ENCODE results near the gene RYR3. TPM values are rescaled to one million over a fixed set of nuclear protein-coding genes. Genes with fewer than 3 reads are reported as not detected.

Gene RYR3
- total and polyA plus RNA-seq, 2 donors (not counting 1 experiment from before 2014, with no cell fraction given), result not detected

DNA sequence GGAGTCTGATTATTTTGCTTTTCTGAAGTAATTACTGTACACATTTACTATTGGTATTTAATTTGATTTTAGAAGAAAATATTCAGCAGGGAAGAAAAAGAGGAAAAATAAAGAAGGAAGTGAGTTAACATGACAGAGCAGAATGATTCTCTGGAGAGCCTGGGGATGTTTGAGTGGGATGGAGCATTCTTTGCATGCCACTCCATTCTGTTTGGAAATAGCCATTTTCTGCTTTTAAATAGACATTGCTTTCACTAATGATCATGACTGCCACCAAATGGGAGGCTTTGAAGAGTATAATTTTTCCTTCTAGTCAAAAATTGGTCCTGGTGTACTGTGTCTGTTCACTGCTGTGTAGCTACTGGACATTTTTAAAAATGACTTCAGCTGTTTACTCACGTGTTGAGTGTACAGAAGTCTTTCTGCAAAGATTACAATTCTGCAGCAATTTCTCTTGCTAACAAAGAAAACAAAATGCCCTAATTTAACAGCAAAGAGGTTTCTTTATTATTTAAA is 196.1 kb downstream of the RYR3 start:
- H4K20me1 ChIP-seq (ENCODE audit: control insufficient read depth, insufficient read depth, low read length, poor library complexity, severe bottlenecking), result no peaks in the 10 kb centered on the region
- H3K79me2 ChIP-seq (ENCODE audit: control insufficient read depth, insufficient read depth, low read length), result no peaks in the 10 kb centered on the region
- WGBS (ENCODE audit: insufficient coverage), result no CpG with 5 or more reads among the region's 1 CpG
- H3K27me3 Mint-ChIP-seq, result peaks cover 6% of the 10 kb centered on the region
- no peaks in the 10 kb centered on the region for H3K4me1 ChIP-seq (ENCODE audit: control insufficient read depth in 2 of 2, insufficient read depth in 2 of 2, low read length in 2 of 2)
- ChIA-PET POLR2A (no interaction called here), CTCF (no interaction called here)
- no peak overlapping the region for H2AFZ ChIP-seq (ENCODE audit: insufficient read depth, low read depth, low read length, poor library complexity, severe bottlenecking)
- no peak overlapping the region for H3K4me3 ChIP-seq (ENCODE audit: control extremely low read depth in 1 of 5, extremely low read depth in 1 of 5, insufficient read depth in 1 of 5, low read depth in 2 of 5, low read length in 4 of 5)
- no peak overlapping the region for H3K27ac ChIP-seq (ENCODE audit: low read length in 2 of 2)
- no peaks in the 10 kb centered on the region for H3K9me3 ChIP-seq (ENCODE audit: control extremely low read depth in 1 of 3, control insufficient read depth in 2 of 3, insufficient read depth in 1 of 3, low read length in 2 of 3)
- intact Hi-C loops (cut with micrococcal nuclease), result no loop called here
- H3K4me3 Mint-ChIP-seq, result no peak overlapping the region
- no peak overlapping the region for H3K4me2 ChIP-seq (replicated peaks; ENCODE audit: low read depth, low read length, poor library complexity, severe bottlenecking)
- ATAC-seq (ENCODE audit: low read depth), result no peak
- H3K27ac Mint-ChIP-seq, result no peak overlapping the region
- H3K4me1 Mint-ChIP-seq, result no peaks in the 10 kb centered on the region
- TF ChIP-seq EZH2 (IDR thresholded peaks at IDR 0.05; ENCODE audit: borderline replicate concordance, insufficient read depth, low read depth, low read length, poor library complexity, severe bottlenecking), result no peak
- TF ChIP-seq, protein P1, sequence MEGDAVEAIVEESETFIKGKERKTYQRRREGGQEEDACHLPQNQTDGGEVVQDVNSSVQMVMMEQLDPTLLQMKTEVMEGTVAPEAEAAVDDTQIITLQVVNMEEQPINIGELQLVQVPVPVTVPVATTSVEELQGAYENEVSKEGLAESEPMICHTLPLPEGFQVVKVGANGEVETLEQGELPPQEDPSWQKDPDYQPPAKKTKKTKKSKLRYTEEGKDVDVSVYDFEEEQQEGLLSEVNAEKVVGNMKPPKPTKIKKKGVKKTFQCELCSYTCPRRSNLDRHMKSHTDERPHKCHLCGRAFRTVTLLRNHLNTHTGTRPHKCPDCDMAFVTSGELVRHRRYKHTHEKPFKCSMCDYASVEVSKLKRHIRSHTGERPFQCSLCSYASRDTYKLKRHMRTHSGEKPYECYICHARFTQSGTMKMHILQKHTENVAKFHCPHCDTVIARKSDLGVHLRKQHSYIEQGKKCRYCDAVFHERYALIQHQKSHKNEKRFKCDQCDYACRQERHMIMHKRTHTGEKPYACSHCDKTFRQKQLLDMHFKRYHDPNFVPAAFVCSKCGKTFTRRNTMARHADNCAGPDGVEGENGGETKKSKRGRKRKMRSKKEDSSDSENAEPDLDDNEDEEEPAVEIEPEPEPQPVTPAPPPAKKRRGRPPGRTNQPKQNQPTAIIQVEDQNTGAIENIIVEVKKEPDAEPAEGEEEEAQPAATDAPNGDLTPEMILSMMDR (IDR thresholded peaks at IDR 0.05), result no peak
- no peaks in the 10 kb centered on the region for H3K9me3 Mint-ChIP-seq (ENCODE audit: insufficient read depth)
- H3K36me3 ChIP-seq (replicated peaks in 1 of 2; ENCODE audit: control extremely low read depth in 1 of 2, control insufficient read depth in 1 of 2, extremely low read depth in 1 of 2, insufficient read depth in 2 of 2, low read length in 1 of 2), result no peaks in the 10 kb centered on the region
- no peaks in the 10 kb centered on the region for H3K27me3 ChIP-seq (replicated peaks in 1 of 4; ENCODE audit: control extremely low read depth in 1 of 4, control insufficient read depth in 3 of 4, insufficient read depth in 4 of 4, low read length in 3 of 4)
- DNase-seq, result no peak
- no peak overlapping the region for H3K9ac ChIP-seq (ENCODE audit: low read length)

DNA sequence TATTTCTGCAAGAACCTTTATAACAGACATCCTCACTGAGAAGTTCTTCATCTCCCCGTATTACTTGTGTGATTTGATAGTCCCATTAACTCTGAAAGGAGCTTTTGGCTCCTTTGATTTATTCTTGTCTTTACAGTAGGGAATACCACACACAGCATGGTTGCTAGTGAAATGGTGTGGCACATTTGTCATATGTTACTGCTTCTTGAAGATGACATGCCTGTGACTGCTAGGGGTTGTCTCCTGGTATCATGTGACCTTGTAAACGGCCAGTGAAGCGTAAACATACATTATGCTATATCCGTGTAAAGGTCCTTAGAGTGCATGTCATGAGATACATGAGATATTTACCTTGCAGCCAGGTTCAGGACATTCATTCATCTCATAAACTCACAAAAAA is 197.9 kb downstream of the RYR3 start:
- Mint-ChIP-seq H3K4me1 (no peaks in the 10 kb centered on the region), H3K4me3 (no peak overlapping the region), H3K9me3 (ENCODE audit: insufficient read depth) (no peaks in the 10 kb centered on the region), H3K27me3 (peaks cover 6% of the 10 kb centered on the region), H3K27ac (no peak overlapping the region)
- WGBS (ENCODE audit: insufficient coverage), result 77% methylated on average over 3 of the region's 4 CpGs
- no peak overlapping the region for H3K27ac ChIP-seq (ENCODE audit: low read length in 2 of 2)
- no peaks in the 10 kb centered on the region for H4K20me1 ChIP-seq (ENCODE audit: control insufficient read depth, insufficient read depth, low read length, poor library complexity, severe bottlenecking)
- ChIA-PET POLR2A (no interaction called here), CTCF (no interaction called here)
- no peak for TF ChIP-seq EZH2 (IDR thresholded peaks at IDR 0.05; ENCODE audit: borderline replicate concordance, insufficient read depth, low read depth, low read length, poor library complexity, severe bottlenecking)
- TF ChIP-seq, protein P1 (IDR thresholded peaks at IDR 0.05), result no peak
- DNase-seq (no peak), ATAC-seq (ENCODE audit: low read depth) (no peak)
- H3K4me3 ChIP-seq (ENCODE audit: control extremely low read depth in 1 of 5, extremely low read depth in 1 of 5, insufficient read depth in 1 of 5, low read depth in 2 of 5, low read length in 4 of 5), result no peak overlapping the region
- no peaks in the 10 kb centered on the region for H3K9me3 ChIP-seq (ENCODE audit: control extremely low read depth in 1 of 3, control insufficient read depth in 2 of 3, insufficient read depth in 1 of 3, low read length in 2 of 3)
- no peaks in the 10 kb centered on the region for H3K27me3 ChIP-seq (replicated peaks in 1 of 4; ENCODE audit: control extremely low read depth in 1 of 4, control insufficient read depth in 3 of 4, insufficient read depth in 4 of 4, low read length in 3 of 4)
- intact Hi-C loops (cut with micrococcal nuclease), result no loop called here
- H3K9ac ChIP-seq (ENCODE audit: low read length), result no peak overlapping the region
- H2AFZ ChIP-seq (ENCODE audit: insufficient read depth, low read depth, low read length, poor library complexity, severe bottlenecking), result no peak overlapping the region
- H3K36me3 ChIP-seq (replicated peaks in 1 of 2; ENCODE audit: control extremely low read depth in 1 of 2, control insufficient read depth in 1 of 2, extremely low read depth in 1 of 2, insufficient read depth in 2 of 2, low read length in 1 of 2), result no peaks in the 10 kb centered on the region
- H3K4me1 ChIP-seq (ENCODE audit: control insufficient read depth in 2 of 2, insufficient read depth in 2 of 2, low read length in 2 of 2), result no peaks in the 10 kb centered on the region
- H3K4me2 ChIP-seq (replicated peaks; ENCODE audit: low read depth, low read length, poor library complexity, severe bottlenecking), result no peak overlapping the region
- H3K79me2 ChIP-seq (ENCODE audit: control insufficient read depth, insufficient read depth, low read length), result no peaks in the 10 kb centered on the region
